ENCODE data around the gene IGIP.

- no peak for TF ChIP-seq CTCF (IDR thresholded peaks at IDR 0.05)
- no peak for TF ChIP-seq POLR2A (IDR thresholded peaks at IDR 0.05)
These were observed 22.8 kb downstream of the IGIP start for GRCh38 chr5:140148508-140148907.

All from esophagus squamous epithelium (tissue), 4 donors.